Stomach (tissue), 4 donors: Measurements from ENCODE around the gene KLHL29.

Experiments used
- CTCF ChIP-seq, 7 experiments: fragments of 450-650 bp in 4 of 7; fragments of 200-600 bp in 3 of 7; sonication (generic) in 3 of 7; IDR thresholded peaks; one replicate each; pipeline ENCODE4 v1.5.1; 2016 to 2019; ENCODE audit warnings: antibody characterized with exemption in 7 of 7, control low read depth in 2 of 7, mild to moderate bottlenecking in 1 of 7
- EP300 ChIP-seq: sonication (generic); formaldehyde crosslinking; IDR thresholded peaks from one replicate; pipeline ENCODE4 v1.6.1; 2017; ENCODE audit warnings: antibody characterized with exemption
- POLR2A ChIP-seq, 4 donors: fragments of 450-650 bp; IDR thresholded peaks; one replicate each; pipeline ENCODE4 v1.6.1; 2016; ENCODE audit warnings: antibody characterized with exemption in 4 of 4, control low read depth in 2 of 4, mild to moderate bottlenecking in 1 of 4, moderate library complexity in 1 of 4
- POLR2AphosphoS5 ChIP-seq, 3 donors: sonication (generic); formaldehyde crosslinking; IDR thresholded peaks; one replicate each; pipeline ENCODE4 v1.6.1; 2016; ENCODE audit warnings: antibody characterized with exemption in 3 of 3

GRCh38 chr2:23417310-23417709, 32.3 kb downstream of the KLHL29 start:
- TF ChIP-seq CTCF (IDR thresholded peaks at IDR 0.05) (no peak), POLR2A (IDR thresholded peaks at IDR 0.05) (no peak), EP300 (no peak), POLR2AphosphoS5 (IDR thresholded peaks at IDR 0.05) (no peak)
